ENCODE data around the gene ARHGAP1.

Gene ARHGAP1

GRCh38 chr11:46635557-46636139 is 64.8 kb downstream of the ARHGAP1 start:
- DNase-seq, result no peak

GRCh38 chr11:46633291-46634217 is 66.9 kb downstream of the ARHGAP1 start:
- DNase-seq, result no peak

DNA sequence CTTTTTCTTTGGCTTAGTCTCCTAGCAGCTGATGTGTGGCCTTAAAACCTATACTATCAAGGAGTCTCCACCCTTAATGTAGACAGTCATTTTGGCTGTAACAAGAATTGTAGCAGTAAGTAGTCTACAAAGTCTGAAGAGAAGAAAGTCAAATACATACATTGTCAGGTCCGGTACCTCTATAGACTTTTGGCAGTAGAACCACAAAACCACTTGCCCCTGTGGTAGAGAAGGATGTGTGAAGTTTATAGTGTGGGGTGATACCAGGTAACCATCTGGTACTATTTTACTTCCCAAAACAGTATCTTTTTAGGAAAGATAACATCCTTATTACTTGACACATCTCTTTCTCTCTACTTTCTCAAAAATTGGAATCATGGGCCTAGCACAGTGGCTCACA is 67.9 kb downstream of the ARHGAP1 start:
- no peak for DNase-seq

GRCh38 chr11:46631676-46632075 is 68.7 kb downstream of the ARHGAP1 start:
- DNase-seq, result no peak

- no peak for DNase-seq
Observed at GRCh38 chr11:46630237-46630636, 70.2 kb downstream of the ARHGAP1 start.

GRCh38 chr11:46628961-46629360 is 71.5 kb downstream of the ARHGAP1 start:
- no peak for DNase-seq
